Gastroesophageal sphincter (tissue), 3 donors: ENCODE results near the gene MSMB.
"Not testable (repeated sequence)": the region's sequence is repeated elsewhere in the genome, so short reads cannot be mapped to it uniquely, and the experiment has no call there.

Experiments used
- CTCF ChIP-seq, 4 experiments: fragments of 200-600 bp in 2 of 4; fragments of 450-650 bp in 2 of 4; sonication (generic) in 1 of 4; IDR thresholded peaks; one replicate each; pipeline ENCODE4 v1.5.1; 2017 to 2019; ENCODE audit warnings: antibody characterized with exemption in 4 of 4, mild to moderate bottlenecking in 2 of 4, moderate library complexity in 2 of 4
- POLR2AphosphoS5 ChIP-seq: sonication (generic); formaldehyde crosslinking; IDR thresholded peaks from one replicate; pipeline ENCODE4 v1.6.1; 2017; ENCODE audit warnings: antibody characterized with exemption

DNA sequence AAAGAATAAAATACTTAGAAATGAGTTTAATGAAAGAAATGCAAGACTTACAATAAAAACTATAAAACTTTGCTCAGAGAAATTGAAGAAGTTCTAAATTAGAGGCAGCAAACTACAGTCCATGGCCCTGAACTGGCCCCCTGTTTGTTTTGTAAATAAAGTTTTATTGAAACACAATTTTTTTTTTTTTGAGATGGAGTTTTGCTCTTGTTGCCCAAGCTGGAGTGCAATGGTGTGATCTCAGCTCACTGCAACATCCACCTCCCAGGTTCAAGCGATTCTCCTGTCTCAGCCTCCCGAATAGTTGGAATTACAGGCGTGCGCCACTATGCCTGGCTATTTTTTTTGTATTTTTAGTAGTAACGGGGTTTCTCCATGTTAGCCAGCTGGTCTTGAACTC lies 11.9 kb upstream of the MSMB start:
- TF ChIP-seq CTCF (IDR thresholded peaks at IDR 0.05); POLR2AphosphoS5: not testable (repeated sequence)
